SK-MEL-5 (cell line): ENCODE results near the gene GLYATL1B. TPM values are rescaled to one million over a fixed set of nuclear protein-coding genes. Genes with fewer than 3 reads are reported as not detected.

Source experiments
- DNase-seq: peaks from one replicate; pipeline ENCODE4 v3.0.0-alpha.2; 2016; ENCODE audit warnings: low read depth, low spot score
- in situ Hi-C: cut with HindIII; loops from 2 replicates; pipeline ENCODE4 v1.10.0; 2016; ENCODE audit warnings: low sequenced_read_pairs, high pct_unique_total_duplicates, low pct_unique_long_range_greater_than_20kb
- total RNA-seq: library from RNA; depleted of rRNA; stranded (reverse); fragments of >200 nt; shearing (Covaris generic); gene quantifications from 2 replicates; pipeline ENCODE4 v1.2.3, GENCODE V29; 2014; rRNA removed

GLYATL1B gene
- total RNA-seq, 1 experiment from 2014 or later: not detected

GRCh38 chr11:59137190-59137589, 51.1 kb downstream of the GLYATL1B start:
- DNase-seq: no peak
- in situ Hi-C loops: no loop called here

GRCh38 chr11:59138643-59139042, 52.5 kb downstream of the GLYATL1B start:
- in situ Hi-C loops: no loop called here
- no peak for DNase-seq

DNA sequence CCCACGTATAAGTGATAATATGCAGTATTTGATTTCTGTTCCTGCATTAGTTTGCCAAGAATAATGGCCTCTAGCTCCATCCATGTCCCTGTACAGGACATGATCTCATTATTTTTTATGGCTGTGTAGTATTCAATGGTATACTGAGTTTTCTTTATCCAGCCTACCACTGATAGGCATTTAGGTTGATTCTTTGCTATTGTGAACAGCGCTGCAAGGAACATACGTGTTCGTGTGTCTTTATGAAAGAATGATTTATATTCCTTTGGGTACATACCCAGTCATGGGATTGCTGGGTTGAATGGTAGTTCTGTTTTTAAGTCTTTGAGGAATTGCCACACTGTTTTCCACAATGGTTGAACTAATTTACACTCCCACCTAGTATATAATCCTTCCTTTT, 55.1 kb downstream of the GLYATL1B start:
- in situ Hi-C loops: no loop called here

GRCh38 chr11:59141673-59142460, 55.8 kb downstream of the GLYATL1B start:
- in situ Hi-C loops: no loop called here
- no peak for DNase-seq

More for the DNA sequence above, 55.1 kb downstream of the GLYATL1B start:
- DNase-seq: peak; percentile 65

GRCh38 chr11:59142530-59143507, 56.7 kb downstream of the GLYATL1B start, which contains the start of gene FAM111A:
Gene FAM111A, plus strand, starts transcription at chr11:59142856. Its CDS starts 6,017 bp downstream, at chr11:59148873.
- peak; percentile 89 for DNase-seq
- in situ Hi-C loops: no loop called here

DNA sequence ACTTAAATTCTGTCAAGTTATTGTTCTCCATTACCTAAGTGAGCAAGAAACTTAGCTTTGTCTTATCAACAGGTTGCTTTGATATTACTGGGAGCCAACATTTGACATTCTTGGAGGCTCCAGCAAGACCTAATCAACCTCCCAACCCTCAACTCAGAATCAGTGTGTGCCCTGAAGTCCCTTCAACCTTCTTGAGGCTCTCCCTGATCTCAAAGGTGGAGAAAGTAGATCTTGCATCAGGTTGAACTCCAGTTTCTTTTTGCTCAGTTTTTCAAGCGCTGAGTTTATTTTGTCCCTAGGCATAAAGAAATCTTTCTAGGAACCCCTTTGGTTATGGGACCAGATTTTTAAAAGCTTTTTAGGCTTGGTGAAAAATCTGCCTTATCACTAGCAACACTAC, 58.0 kb downstream of the GLYATL1B start:
- no peak for DNase-seq
- in situ Hi-C loops: no loop called here

Other genes with a start within 250 kb of the GLYATL1B start
- not detected in 2 replicates for gene GLYATL2, start 241.6 kb upstream of the GLYATL1B start, total RNA-seq
- gene GLYATL1, start 146.8 kb upstream of the GLYATL1B start, total RNA-seq: not detected in 2 replicates
- gene FAM111B, start 20.9 kb downstream of the GLYATL1B start, total RNA-seq: 6.8 and 7.2 TPM in 2 replicates
- 30.6 and 31.1 TPM in 2 replicates for gene FAM111A, start 56.5 kb downstream of the GLYATL1B start, total RNA-seq
- 0.67 and 0.95 TPM in 2 replicates for gene DTX4, start 85.8 kb downstream of the GLYATL1B start, total RNA-seq
- not detected in 2 replicates for gene MPEG1, start 126.6 kb downstream of the GLYATL1B start, total RNA-seq